CD14-positive monocyte (primary cell): ENCODE measurements around the gene EME2. TPM values are rescaled to one million over a fixed set of nuclear protein-coding genes. Genes with fewer than 3 reads are reported as not detected.
A peak's percentile ranks its signal among the peaks of the same experiment; 100 is the strongest.

Source experiments
- DNase-seq, 3 donors: peaks; one replicate each; pipeline ENCODE4 v3.0.0-alpha.2; 2011 to 2022
- H2AFZ ChIP-seq: 2 replicates; pipeline ENCODE4 v1.6.0; 2012; ENCODE audit warnings: mild to moderate bottlenecking, low read depth, low read length, inconsistent platforms; ENCODE audit not compliant: insufficient read depth, poor library complexity, severe bottlenecking
- H3K27ac ChIP-seq, 2 donors: 1 replicate in 1 of 2; 2 replicates in 1 of 2; pipeline ENCODE4 v1.5.1; 2012 to 2013; ENCODE audit warnings: low read length in 2 of 2, control low read depth in 1 of 2, inconsistent platforms in 1 of 2, low read depth in 1 of 2, mild to moderate bottlenecking in 1 of 2
- H3K27me3 ChIP-seq, 2 donors: one replicate each; pipeline versions ENCODE4 v1.6.0 to v1.6.1; 2011 to 2013; ENCODE audit warnings: low read length in 2 of 2; ENCODE audit not compliant: control insufficient read depth in 2 of 2, insufficient read depth in 2 of 2
- H3K36me3 ChIP-seq, 2 donors: replicated peaks in 1 of 2; 1 replicate in 1 of 2; 2 replicates in 1 of 2; pipeline versions ENCODE4 v1.5.1 to v1.6.1; 2012 to 2013; ENCODE audit warnings: low read length in 2 of 2, control low read depth in 1 of 2, inconsistent platforms in 1 of 2, mild to moderate bottlenecking in 1 of 2; ENCODE audit not compliant: insufficient read depth in 2 of 2, control insufficient read depth in 1 of 2
- H3K4me1 ChIP-seq, 2 donors: 1 replicate in 1 of 2; 2 replicates in 1 of 2; pipeline versions ENCODE4 v1.5.1 to v1.6.1; 2012 to 2013; ENCODE audit warnings: low read length in 2 of 2, control low read depth in 1 of 2, inconsistent platforms in 1 of 2, mild to moderate bottlenecking in 1 of 2, moderate library complexity in 1 of 2; ENCODE audit not compliant: insufficient read depth in 2 of 2, control insufficient read depth in 1 of 2
- H3K4me2 ChIP-seq: replicated peaks from 2 replicates; pipeline ENCODE3; 2012; ENCODE audit warnings: low read length, moderate library complexity, mild to moderate bottlenecking; ENCODE audit not compliant: poor library complexity, severe bottlenecking; ENCODE audit errors: extremely low read depth
- H3K4me3 ChIP-seq, 3 experiments: fragments of 200-600 bp in 1 of 3; sonication (generic) in 1 of 3; replicated peaks in 1 of 3; 1 replicate in 2 of 3; 2 replicates in 1 of 3; pipeline ENCODE4 v1.5.1; 2011 to 2013; ENCODE audit warnings: low read length in 3 of 3, mild to moderate bottlenecking in 3 of 3, control low read depth in 2 of 3, low read depth in 2 of 3, inconsistent platforms in 1 of 3, moderate library complexity in 1 of 3
- H3K79me2 ChIP-seq: 2 replicates; pipeline ENCODE4 v1.6.0; 2012; ENCODE audit warnings: mild to moderate bottlenecking, control low read depth, inconsistent platforms, low read length, moderate library complexity; ENCODE audit not compliant: insufficient read depth
- H3K9ac ChIP-seq: 2 replicates; pipeline ENCODE4 v1.6.0; 2017; ENCODE audit warnings: low read length, mild to moderate bottlenecking; ENCODE audit not compliant: insufficient read depth, poor library complexity, severe bottlenecking
- H3K9me3 ChIP-seq, 2 donors: replicated peaks in 1 of 2; 1 replicate in 1 of 2; 2 replicates in 1 of 2; pipeline versions ENCODE4 v1.5.1 to v1.6.1; 2012 to 2013; ENCODE audit warnings: low read length in 2 of 2, control low read depth in 1 of 2; ENCODE audit not compliant: control insufficient read depth in 1 of 2, insufficient read depth in 1 of 2
- H4K20me1 ChIP-seq: 2 replicates; pipeline ENCODE4 v1.6.0; 2012; ENCODE audit warnings: mild to moderate bottlenecking, low read length, control low read depth, moderate library complexity; ENCODE audit not compliant: insufficient read depth
- H3K27ac Mint-ChIP-seq, 7 donors: one replicate each; pipeline ENCODE4 v1.8.0; 2020; ENCODE audit warnings: mild to moderate bottlenecking in 7 of 7, mixed read lengths in 7 of 7, moderate library complexity in 6 of 7, inconsistent platforms in 2 of 7
- H3K27me3 Mint-ChIP-seq, 3 donors: one replicate each; pipeline ENCODE4 v1.8.0; 2021 to 2022; ENCODE audit warnings: low read depth in 3 of 3, mild to moderate bottlenecking in 3 of 3, mixed read lengths in 3 of 3, moderate library complexity in 3 of 3, inconsistent platforms in 1 of 3
- H3K36me3 Mint-ChIP-seq, 2 donors: one replicate each; pipeline ENCODE4 v1.8.0; 2020; ENCODE audit warnings: mixed read lengths in 2 of 2, inconsistent platforms in 1 of 2, mild to moderate bottlenecking in 1 of 2
- H3K4me1 Mint-ChIP-seq: one replicate; pipeline ENCODE4 v1.8.0; 2020; ENCODE audit warnings: mild to moderate bottlenecking, mixed read lengths
- H3K4me3 Mint-ChIP-seq, 2 donors: one replicate each; pipeline ENCODE4 v1.8.0; 2020; ENCODE audit warnings: mild to moderate bottlenecking in 2 of 2, mixed read lengths in 2 of 2, moderate library complexity in 1 of 2
- H3K9me3 Mint-ChIP-seq, 7 donors: one replicate each; pipeline ENCODE4 v1.8.0; 2020 to 2022; ENCODE audit warnings: mixed read lengths in 7 of 7, mild to moderate bottlenecking in 6 of 7, moderate library complexity in 6 of 7, inconsistent platforms in 2 of 7
- WGBS: methylation state at CpG from one replicate; pipeline ENCODE4 v1.1.5; 2013; ENCODE audit warnings: missing lambda C conversion rate; ENCODE audit not compliant: insufficient coverage; 5-methylcytosine and 5-hydroxymethylcytosine counted together
- intact Hi-C, 2 donors: fragments of 100-400 bp; cut with micrococcal nuclease; formaldehyde crosslinking; loops; one replicate each; pipeline versions ENCODE4 v1.15.0 to v1.15.1; 2023
- polyA plus RNA-seq, 3 donors: library from polyadenylated mRNA; depleted of rRNA in 1 of 3; unstranded in 2 of 3; stranded (reverse) in 1 of 3; fragments of 300-500 nt in 2 of 3; fragments of >200 nt in 1 of 3; fragmentation: Illumina TruSeq in 2 of 3; gene quantifications; 1 replicate in 2 of 3; 2 replicates in 1 of 3; pipeline ENCODE4 v1.2.3, GENCODE V29; 2012 to 2021
- TF ChIP-seq, protein P1 (sequence below): fragments of 200-600 bp; IDR thresholded peaks from one replicate; pipeline ENCODE4 v1.8.0; 2022; ENCODE audit warnings: antibody characterized with exemption, mild to moderate bottlenecking

EME2 gene
- polyA plus RNA-seq, 3 donors, result 0.26 to 36.6 (median 0.48) TPM

DNA sequence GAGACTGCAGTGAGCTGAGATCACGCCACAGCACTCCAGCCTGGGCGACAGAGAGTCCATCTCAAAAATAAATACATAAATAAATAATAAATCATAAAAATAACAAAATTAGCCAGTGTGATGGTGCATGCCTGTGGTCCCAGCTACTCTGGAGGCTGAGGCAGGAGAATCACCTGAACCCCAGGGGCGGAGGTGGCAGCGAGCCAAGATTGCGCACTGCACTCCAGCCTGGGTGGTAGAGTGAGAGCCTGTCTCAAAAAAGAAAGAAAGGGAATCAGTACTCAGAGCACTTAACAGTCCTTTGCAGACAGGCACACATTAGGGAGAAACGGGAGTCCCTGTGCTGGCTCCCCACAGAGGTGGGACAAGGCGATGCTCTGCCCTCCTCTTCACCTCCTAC lies 41.5 kb upstream of the EME2 start:
- H3K4me1 ChIP-seq, result peaks cover 13 to 14% of the 10 kb centered on the region in 2 donors
- Mint-ChIP-seq H3K9me3 (peaks cover 0 to 10% (median 2%) of the 10 kb centered on the region in 7 donors), H3K4me1 (peaks cover 12% of the 10 kb centered on the region), H3K27ac (peak overlapping the region in 5 of 7 donors; percentile 50 to 74 (median 56)), H3K4me3 (no peak overlapping the region), H3K36me3 (peaks cover 53 to 65% of the 10 kb centered on the region in 2 donors), H3K27me3 (peaks cover 0 to 4% (median 0%) of the 10 kb centered on the region in 3 donors)
- TF ChIP-seq, protein P1, sequence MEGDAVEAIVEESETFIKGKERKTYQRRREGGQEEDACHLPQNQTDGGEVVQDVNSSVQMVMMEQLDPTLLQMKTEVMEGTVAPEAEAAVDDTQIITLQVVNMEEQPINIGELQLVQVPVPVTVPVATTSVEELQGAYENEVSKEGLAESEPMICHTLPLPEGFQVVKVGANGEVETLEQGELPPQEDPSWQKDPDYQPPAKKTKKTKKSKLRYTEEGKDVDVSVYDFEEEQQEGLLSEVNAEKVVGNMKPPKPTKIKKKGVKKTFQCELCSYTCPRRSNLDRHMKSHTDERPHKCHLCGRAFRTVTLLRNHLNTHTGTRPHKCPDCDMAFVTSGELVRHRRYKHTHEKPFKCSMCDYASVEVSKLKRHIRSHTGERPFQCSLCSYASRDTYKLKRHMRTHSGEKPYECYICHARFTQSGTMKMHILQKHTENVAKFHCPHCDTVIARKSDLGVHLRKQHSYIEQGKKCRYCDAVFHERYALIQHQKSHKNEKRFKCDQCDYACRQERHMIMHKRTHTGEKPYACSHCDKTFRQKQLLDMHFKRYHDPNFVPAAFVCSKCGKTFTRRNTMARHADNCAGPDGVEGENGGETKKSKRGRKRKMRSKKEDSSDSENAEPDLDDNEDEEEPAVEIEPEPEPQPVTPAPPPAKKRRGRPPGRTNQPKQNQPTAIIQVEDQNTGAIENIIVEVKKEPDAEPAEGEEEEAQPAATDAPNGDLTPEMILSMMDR, result no peak
- H3K36me3 ChIP-seq, result peaks cover 68 to 73% of the 10 kb centered on the region in 2 donors
- DNase-seq, result no peak
- H3K27me3 ChIP-seq, result no peaks in the 10 kb centered on the region
- no peak overlapping the region for H3K4me2 ChIP-seq
- peaks cover 0 to 16% of the 10 kb centered on the region in 2 donors for H3K9me3 ChIP-seq
- peaks cover 24% of the 10 kb centered on the region for H3K79me2 ChIP-seq
- peaks cover 63% of the 10 kb centered on the region for H4K20me1 ChIP-seq
- no peak overlapping the region for H3K9ac ChIP-seq
- H2AFZ ChIP-seq, result no peak overlapping the region
- no peak overlapping the region for H3K4me3 ChIP-seq
- WGBS, result 100% methylated on average over 3 of the region's 7 CpGs
- peak overlapping the region; percentile 50 to 64 for H3K27ac ChIP-seq
- intact Hi-C loops, result no loop called here

DNA sequence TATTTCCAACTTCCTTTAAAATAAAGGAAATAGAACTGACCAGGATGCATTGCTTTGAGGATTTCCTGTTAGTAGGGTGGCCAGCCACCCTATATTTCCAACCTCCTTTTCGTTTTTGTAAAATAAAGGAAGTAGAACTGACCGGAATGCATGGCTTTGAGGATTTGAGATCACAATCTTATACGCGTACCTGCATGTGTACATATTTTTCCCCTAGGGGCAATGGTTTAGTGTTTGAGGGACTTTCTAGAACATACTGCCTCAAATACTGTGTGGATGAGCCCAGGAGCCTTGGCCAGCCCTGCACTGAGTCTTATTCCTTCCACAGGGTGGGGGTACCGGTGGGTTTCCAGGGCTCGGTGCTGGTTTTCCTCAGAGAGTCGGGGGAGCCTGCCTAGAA lies 41.0 kb upstream of the EME2 start:
- H2AFZ ChIP-seq, result no peak overlapping the region
- WGBS, result no CpG with 5 or more reads among the region's 7 CpGs
- no peak overlapping the region for H3K4me2 ChIP-seq
- H3K4me1 Mint-ChIP-seq, result peaks cover 12% of the 10 kb centered on the region
- H3K4me1 ChIP-seq, result peaks cover 13 to 14% of the 10 kb centered on the region in 2 donors
- no peak overlapping the region for H3K4me3 Mint-ChIP-seq
- intact Hi-C loops, result no loop called here
- H3K4me3 ChIP-seq, result no peak overlapping the region
- no peak for DNase-seq
- H3K36me3 ChIP-seq, result peaks cover 64 to 68% of the 10 kb centered on the region in 2 donors
- TF ChIP-seq, protein P1, result no peak
- H3K79me2 ChIP-seq, result peaks cover 19% of the 10 kb centered on the region
- H3K27me3 Mint-ChIP-seq, result peaks cover 0 to 4% (median 0%) of the 10 kb centered on the region in 3 donors
- H3K27me3 ChIP-seq, result no peaks in the 10 kb centered on the region
- peaks cover 0 to 16% of the 10 kb centered on the region in 2 donors for H3K9me3 ChIP-seq
- H4K20me1 ChIP-seq, result peaks cover 57% of the 10 kb centered on the region
- H3K9ac ChIP-seq, result no peak overlapping the region
- H3K36me3 Mint-ChIP-seq, result peaks cover 50 to 62% of the 10 kb centered on the region in 2 donors
- peak overlapping the region; percentile 2 to 81 (median 59) for H3K27ac Mint-ChIP-seq
- H3K9me3 Mint-ChIP-seq, result peaks cover 0 to 10% (median 2%) of the 10 kb centered on the region in 7 donors
- H3K27ac ChIP-seq, result peak overlapping the region; percentile 50 to 64
